ENCODE data around the gene LIPA.

- TF ChIP-seq CTCF (IDR thresholded peaks at IDR 0.05) (no peak), POLR2A (IDR thresholded peaks at IDR 0.05) (no peak), POLR2AphosphoS5 (IDR thresholded peaks at IDR 0.05; ENCODE audit: insufficient read depth in 1 of 2, low read depth in 1 of 2) (no peak)
These were observed 5.4 kb upstream of the LIPA start for GRCh38 chr10:89256962-89257361.

Data from vagina (tissue), 2 donors.